GM18873 (cell line): ENCODE measurements around the gene RPS6KA3.

ENCODE experiments used
- ATAC-seq: cut with Tn5 transposase; IDR thresholded peaks from one replicate; pipeline ENCODE4 v1.9.1; 2021; ENCODE audit warnings: mild to moderate bottlenecking, moderate library complexity, moderate number of reproducible peaks; ENCODE audit not compliant: unreplicated experiment, low FRiP score

Gene RPS6KA3

DNA sequence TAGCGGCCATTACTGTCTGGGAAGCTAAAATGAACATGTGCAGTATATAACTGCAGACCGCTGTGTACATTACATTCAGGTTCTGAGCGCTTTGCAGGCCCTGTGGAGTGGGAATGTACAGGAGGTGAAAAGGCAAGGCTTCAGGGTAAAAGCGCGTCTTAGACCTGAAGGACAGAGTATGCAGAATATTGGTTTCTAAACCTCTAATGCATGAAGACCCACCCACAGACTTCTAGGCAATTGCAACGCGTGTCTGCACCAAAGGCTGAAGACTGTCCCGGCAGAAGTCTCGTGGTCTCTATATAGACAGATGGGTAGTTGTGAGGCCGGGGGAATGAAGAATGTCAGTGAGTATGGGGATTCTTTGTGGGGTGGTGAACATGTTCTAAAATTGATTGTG is 155.4 kb downstream of the RPS6KA3 start:
- ATAC-seq: no peak

DNA sequence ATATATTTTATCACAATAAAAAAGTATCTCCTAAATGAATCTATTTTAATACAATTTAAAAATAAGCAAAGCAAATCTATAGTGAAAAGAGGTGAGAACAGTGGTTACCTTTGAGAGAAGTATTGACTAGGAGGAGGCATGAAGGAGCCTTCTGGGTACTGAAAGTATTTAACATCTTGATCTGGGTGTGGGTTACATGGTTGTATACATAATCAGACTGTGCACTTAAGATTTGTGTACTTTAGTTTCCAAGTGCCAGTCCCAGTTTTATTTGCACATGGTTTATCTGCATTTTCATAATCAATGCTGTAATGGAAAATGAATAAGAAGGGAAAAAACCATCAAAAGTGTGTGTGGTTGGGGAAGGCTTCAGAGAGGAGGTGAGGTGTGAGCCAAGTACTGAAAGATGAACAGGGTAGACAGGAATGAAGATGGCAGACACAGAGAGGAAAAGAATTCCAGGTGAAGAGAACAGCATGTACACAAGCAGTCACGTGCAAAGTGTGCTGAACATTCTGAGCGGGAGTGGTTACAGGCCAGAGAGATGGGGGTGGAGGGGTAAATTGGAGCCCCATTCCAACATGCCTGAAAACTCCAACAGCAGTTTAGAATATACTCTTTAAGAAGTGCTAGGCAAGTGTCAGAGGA is 164.7 kb downstream of the RPS6KA3 start:
- ATAC-seq: no peak
